HG03378 (cell line): ENCODE results near the gene C3orf18.

ENCODE experiments used
- ATAC-seq: cut with Tn5 transposase; IDR thresholded peaks from one replicate; pipeline ENCODE4 v1.9.1; 2021; ENCODE audit warnings: mild to moderate bottlenecking, moderate library complexity; ENCODE audit not compliant: unreplicated experiment

The C3orf18 gene

DNA sequence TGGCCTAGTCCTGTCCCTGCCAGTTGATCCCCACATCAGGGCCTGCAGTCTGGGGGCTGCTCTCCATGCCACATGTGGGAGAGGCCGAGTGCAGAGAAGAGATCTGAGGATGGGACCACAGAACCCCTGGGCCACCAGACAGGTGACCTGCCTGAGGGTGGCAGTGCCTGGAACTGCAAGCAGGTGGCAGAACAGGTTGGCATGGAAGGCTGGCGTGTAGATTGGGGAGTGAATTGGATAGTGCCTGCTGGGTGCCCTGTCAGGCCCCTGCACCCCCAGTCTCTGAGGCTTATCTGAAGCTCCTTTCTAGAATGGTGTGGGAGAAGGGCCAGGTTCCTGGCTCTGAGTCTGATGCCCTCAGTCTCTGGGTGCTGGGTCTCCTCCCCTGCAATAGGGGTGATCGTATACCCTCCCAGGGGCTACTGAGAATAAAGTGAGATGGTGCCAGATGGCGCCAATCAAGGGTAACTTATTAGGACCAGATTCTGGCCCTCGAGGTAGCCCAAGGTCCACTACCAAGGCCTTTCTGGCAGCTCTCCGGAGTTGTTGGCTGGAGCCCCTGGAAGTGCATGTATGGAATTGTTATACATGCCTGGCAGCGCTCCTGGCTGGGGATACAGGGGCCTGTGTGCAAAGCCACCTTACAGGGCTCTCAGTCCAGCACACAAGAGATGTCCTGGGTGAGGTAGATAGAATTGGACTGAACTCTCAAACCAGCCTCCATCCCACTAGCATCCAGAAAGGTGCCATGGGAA, 15.7 kb downstream of the C3orf18 start:
- ATAC-seq, result no peak

- ATAC-seq, result no peak
Measured at GRCh38 chr3:50551054-50551659, 16.4 kb downstream of the C3orf18 start.

GRCh38 chr3:50550079-50550736, 17.3 kb downstream of the C3orf18 start:
- ATAC-seq, result no peak

DNA sequence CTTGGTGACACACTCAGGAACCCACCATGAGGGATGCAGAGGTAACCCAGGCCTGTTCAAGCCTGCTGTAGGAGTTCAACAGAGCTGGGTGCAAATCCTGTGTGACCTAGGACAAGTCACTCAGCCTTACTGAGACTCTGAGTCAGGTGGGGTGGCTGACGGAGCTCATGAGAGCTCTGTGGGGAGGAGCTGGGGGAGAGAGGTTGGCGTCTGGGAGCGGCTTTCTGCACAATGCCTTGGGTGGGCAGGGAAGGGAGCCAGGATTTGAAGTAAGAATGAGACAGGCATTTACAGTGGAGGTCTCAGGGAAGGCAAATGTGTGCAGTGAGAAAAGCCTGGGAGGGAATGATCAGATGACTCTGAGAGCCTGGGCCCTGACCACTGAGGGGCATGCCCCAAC, 18.3 kb downstream of the C3orf18 start:
- no peak for ATAC-seq

GRCh38 chr3:50545781-50546180, 21.8 kb downstream of the C3orf18 start:
- no peak for ATAC-seq

DNA sequence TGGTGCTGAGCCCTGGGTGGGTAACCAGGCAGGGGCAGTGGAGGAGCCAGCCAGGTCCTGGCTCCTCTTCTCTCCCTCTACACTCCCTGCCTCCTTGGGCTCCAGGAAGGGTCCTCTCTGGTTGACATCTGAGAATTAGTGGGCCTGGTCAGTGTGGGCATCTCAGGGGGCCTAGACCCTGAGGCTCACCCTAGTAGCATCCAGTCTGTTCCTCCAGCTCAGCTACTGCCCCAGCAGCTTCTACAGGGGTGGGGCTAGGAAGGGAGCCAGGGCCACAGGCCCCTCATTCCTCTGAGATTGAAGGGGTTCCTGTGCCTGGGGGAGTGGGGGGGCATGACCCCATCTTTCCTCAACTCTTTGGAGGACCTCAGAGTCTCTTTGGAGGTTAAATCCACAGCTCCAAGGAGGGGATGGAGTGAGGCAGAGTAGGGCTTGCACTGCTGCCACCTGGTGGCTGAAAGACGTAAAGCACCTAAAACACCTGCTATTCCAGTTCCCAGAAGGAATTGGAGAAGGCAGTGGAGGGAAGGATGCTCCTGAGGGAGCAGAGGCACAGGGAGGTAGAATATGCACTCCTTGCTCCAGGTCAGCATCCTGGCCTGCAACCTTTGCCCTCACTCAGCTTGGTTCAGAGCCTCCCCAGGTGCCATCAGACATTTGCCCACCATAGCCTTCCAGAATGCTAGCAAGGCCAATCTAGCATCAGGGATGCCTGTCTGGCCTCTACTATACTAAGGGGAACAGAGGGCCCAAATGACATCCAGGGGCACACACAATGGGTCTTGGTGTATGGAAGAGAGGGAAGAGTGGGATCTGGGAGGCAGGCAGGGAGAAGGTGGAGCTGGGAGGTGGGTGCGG, 25.1 kb downstream of the C3orf18 start:
- no peak for ATAC-seq

DNA sequence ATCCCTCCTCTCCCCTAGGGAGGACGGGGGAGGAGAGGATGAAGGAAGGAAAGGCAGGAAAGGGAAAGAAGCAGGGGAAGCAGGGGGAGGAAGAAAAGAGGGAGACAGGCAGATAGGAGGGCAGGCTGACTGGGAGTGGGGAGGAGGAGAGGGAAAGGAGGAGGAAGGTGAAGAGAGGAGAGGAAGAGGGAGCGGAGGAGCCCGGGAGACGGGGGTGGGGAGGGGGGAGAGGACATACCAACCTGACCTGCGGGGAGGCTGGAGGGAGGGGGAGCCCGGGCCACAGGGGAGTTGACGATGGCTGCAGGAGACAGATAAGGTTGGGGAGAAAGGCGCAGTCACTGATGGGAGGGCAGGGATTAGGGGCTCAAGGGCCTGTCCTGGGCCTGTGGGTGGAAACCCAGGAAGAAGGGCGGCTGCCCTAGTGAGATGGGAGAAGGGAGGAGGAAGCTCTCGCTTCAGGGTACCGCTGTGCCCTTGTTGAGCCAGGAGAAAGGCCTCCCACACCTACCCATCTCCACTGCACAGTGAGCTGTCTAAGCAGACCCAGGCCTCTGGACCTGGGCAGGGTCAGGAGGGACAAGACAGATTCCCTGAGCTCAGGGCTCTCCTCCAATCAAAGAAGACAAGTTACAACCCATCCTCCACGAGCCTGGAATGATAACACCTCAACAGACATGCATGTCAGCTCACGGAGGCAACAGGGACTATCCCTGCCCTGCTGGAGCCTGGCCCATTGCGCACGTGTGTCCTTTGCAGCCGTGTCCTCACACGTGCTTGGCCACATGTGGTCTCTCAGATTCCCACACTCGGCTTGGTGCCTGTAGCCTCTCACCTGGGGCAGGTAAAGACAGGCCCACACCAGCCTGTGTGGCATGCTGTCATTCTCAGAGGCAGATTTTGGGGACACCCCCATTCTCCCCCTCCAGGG, 27.9 kb downstream of the C3orf18 start:
- ATAC-seq, result no peak

- no peak for ATAC-seq
Measured at GRCh38 chr3:50537421-50538129, 30.0 kb downstream of the C3orf18 start.

GRCh38 chr3:50536471-50537180, 30.9 kb downstream of the C3orf18 start:
- ATAC-seq, result no peak

GRCh38 chr3:50534681-50535330, 32.7 kb downstream of the C3orf18 start:
- ATAC-seq, result no peak

DNA sequence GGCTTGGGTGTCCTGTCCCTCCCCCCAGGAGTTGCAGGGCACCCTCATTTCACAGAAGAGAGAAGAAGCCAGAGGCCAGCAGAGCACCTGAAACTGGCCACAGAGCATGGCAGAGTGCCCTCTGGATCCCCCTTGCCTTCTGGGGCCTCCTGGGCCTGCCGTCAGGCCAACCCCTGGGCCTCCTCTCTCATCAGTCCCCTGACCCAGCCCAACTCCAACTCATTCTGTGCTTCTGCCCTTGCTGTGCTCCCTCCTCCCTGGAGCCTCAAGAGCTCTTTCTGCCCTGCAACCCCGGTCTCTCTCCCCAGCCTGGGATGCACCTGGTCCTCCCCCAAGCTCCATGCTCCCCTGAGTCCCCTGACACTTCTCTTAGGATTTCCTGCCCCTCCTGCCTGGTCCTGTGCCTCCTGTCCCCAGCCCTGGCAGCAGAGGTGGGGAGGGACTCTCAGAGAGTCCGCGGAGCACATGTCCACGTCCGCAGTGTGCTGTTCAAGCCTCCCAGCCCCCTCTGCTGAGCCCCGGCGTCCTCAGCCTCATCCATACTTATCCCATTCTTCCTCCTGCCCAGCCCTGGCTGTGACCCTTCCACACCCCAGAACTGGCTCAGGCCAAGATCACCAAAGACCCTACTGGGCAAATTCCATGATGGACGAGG, 33.6 kb downstream of the C3orf18 start:
- ATAC-seq, result no peak

DNA sequence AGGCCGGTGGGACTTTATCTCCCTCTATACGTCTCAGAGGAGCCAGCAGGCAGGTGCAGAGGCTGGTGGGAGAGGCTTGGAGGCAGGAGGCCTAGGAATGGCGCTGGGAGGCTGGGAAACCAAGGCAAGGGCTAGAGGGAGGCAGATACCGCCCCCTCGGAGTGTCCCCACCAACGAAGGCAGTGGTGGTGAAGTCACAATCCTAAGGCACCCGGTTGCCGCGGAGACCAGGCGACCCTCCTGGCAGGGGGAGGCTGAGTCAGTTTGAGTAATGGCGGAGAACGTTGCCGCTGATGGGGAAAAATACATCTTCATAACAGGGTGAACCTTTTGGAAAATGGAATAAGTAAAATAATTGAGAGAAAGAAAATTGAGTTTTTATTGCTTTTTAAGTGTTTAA, 34.2 kb downstream of the C3orf18 start:
- no peak for ATAC-seq

- no peak for ATAC-seq
Measured at GRCh38 chr3:50532062-50532705, 35.4 kb downstream of the C3orf18 start.

- ATAC-seq, result no peak
Measured at GRCh38 chr3:50531201-50531600, 36.3 kb downstream of the C3orf18 start.

- ATAC-seq, result no peak
Measured at GRCh38 chr3:50530001-50530970, 37.3 kb downstream of the C3orf18 start.

- no peak for ATAC-seq
Measured at GRCh38 chr3:50525987-50526386, 41.6 kb downstream of the C3orf18 start.
